Measurements from ENCODE around the gene GRM7.

The GRM7 gene

DNA sequence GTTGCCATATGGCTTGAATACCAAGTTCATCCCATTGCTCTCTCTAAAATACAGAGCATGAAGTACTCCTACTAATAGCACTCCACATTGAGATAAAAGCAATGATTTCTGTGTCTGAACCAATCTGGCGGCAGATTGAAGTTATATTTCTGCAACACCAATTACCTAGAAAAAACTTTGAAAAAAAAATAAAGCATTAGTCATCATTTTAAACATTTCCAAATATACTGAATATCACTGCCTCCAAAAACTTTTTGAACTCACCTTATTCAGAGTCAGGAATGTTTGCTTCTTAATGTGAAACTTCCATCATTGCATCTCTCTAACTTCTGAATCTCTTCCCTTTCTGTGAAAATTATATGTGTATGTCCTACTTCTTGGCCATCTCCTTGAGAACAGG, 540.5 kb downstream of the GRM7 start:
- Histone ChIP-seq H3K27ac (no peak overlapping the region), H3K4me3 (ENCODE audit: low read depth, low read length) (no peak overlapping the region), H3K27me3 (ENCODE audit: insufficient read depth, low read depth, severe bottlenecking) (no peaks in the 10 kb centered on the region), H3K36me3 (no peaks in the 10 kb centered on the region), H3K9me3 (ENCODE audit: severe bottlenecking) (no peaks in the 10 kb centered on the region)
- TF ChIP-seq, protein P1, sequence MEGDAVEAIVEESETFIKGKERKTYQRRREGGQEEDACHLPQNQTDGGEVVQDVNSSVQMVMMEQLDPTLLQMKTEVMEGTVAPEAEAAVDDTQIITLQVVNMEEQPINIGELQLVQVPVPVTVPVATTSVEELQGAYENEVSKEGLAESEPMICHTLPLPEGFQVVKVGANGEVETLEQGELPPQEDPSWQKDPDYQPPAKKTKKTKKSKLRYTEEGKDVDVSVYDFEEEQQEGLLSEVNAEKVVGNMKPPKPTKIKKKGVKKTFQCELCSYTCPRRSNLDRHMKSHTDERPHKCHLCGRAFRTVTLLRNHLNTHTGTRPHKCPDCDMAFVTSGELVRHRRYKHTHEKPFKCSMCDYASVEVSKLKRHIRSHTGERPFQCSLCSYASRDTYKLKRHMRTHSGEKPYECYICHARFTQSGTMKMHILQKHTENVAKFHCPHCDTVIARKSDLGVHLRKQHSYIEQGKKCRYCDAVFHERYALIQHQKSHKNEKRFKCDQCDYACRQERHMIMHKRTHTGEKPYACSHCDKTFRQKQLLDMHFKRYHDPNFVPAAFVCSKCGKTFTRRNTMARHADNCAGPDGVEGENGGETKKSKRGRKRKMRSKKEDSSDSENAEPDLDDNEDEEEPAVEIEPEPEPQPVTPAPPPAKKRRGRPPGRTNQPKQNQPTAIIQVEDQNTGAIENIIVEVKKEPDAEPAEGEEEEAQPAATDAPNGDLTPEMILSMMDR (IDR thresholded peaks at IDR 0.05; ENCODE audit: low read depth, low read length) = no peak
- DNase-seq = no peak

DNA sequence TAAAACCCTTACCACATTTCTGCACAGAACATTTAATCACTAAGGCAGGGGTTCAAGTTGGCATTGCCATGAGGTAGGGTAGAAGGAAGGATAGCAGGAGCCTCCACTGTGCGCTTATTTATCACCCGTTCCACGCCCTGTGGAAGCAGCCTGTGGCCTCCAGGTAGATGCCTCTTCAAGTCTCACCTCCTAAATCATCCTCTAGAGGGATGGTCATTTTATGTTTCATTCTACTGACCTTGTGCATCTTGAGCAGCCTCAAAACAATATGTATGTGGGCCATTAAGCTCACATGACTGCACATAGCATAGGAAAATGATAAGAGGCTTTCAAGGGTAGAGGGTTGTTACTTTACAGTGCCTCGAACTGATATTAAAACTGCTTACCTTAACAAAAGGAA, 546.2 kb downstream of the GRM7 start:
- TF ChIP-seq, protein P1 (IDR thresholded peaks at IDR 0.05; ENCODE audit: low read depth, low read length) = 0 out of 2 replicates have a peak, but pooled peaks have one; percentile 5
- no peaks in the 10 kb centered on the region for H3K36me3 ChIP-seq
- no peak for DNase-seq
- no peaks in the 10 kb centered on the region for H3K9me3 ChIP-seq (ENCODE audit: severe bottlenecking)
- no peak overlapping the region for H3K27ac ChIP-seq
- no peaks in the 10 kb centered on the region for H3K27me3 ChIP-seq (ENCODE audit: insufficient read depth, low read depth, severe bottlenecking)
- H3K4me3 ChIP-seq (ENCODE audit: low read depth, low read length) = no peak overlapping the region

DNA sequence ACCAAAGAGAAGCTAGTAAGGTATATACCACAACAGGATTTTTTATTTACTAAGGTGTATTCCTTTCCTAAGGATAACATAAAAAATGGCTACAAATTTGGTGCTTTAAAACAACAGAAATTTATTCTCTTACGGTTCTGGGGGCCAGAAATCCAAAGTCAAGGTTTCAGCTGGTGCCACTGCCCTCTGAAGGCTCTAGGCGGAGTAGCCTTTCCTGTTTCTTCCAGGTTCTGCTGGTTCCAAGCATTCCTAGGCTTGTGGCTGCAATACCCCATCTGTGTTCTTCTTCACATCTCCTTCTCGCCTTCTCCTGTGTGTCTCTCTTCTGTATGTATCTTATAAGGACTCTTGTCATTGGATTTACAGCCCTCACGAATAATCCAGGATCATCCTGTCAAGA, 549.9 kb downstream of the GRM7 start:
- Histone ChIP-seq H3K27ac (no peak overlapping the region), H3K9me3 (ENCODE audit: severe bottlenecking) (no peaks in the 10 kb centered on the region), H3K4me3 (ENCODE audit: low read depth, low read length) (no peak overlapping the region), H3K27me3 (ENCODE audit: insufficient read depth, low read depth, severe bottlenecking) (no peaks in the 10 kb centered on the region), H3K36me3 (no peaks in the 10 kb centered on the region)
- TF ChIP-seq, protein P1 (IDR thresholded peaks at IDR 0.05; ENCODE audit: low read depth, low read length) = peak; percentile 6; the same call in 1 of the 2 replicates
- no peak for DNase-seq

DNA sequence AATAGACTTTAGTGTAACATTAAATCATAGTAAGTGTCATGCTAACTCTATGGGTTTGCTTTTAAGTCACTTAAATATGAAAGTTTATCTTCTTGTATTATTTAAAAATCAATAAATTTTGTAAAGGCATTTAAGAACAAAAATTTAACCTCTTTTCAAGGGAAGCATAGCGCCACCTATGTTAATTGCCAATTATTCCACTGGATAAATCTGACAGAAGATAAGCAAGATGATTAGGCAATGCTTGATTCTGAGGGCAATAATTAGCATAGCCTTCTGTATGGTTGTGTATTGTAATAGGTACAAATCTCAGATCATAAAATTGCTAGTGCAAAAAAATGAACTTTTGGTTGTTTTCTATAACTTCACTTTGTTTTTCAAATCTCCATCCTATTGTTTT, 560.1 kb downstream of the GRM7 start:
- H3K36me3 ChIP-seq = no peaks in the 10 kb centered on the region
- TF ChIP-seq, protein P1 (IDR thresholded peaks at IDR 0.05; ENCODE audit: low read depth, low read length) = no peak
- no peak overlapping the region for H3K4me3 ChIP-seq (ENCODE audit: low read depth, low read length)
- H3K27me3 ChIP-seq (ENCODE audit: insufficient read depth, low read depth, severe bottlenecking) = no peaks in the 10 kb centered on the region
- DNase-seq = no peak
- no peaks in the 10 kb centered on the region for H3K9me3 ChIP-seq (ENCODE audit: severe bottlenecking)
- no peak overlapping the region for H3K27ac ChIP-seq

DNA sequence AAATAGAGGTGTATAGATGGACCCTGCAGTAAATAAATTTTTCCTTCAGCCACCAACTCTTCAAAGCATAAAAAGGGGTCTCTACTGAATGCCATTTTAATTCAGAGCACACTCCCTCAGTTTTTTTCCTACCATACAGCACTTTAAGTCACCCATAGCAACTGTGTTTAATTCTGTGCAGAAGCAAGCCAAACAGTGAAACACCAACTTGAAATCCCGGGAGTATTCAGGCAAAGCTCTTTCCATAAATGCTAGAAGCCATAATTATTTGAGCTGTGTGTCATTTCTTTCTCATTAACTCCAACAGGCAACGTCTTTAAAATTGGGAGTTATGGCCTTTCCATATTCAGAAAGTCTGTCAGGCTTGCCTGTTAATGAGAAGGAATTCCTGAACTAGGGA, 562.1 kb downstream of the GRM7 start:
- no peak for DNase-seq
- Histone ChIP-seq H3K9me3 (ENCODE audit: severe bottlenecking) (no peaks in the 10 kb centered on the region), H3K27me3 (ENCODE audit: insufficient read depth, low read depth, severe bottlenecking) (no peaks in the 10 kb centered on the region), H3K4me3 (ENCODE audit: low read depth, low read length) (no peak overlapping the region), H3K36me3 (no peaks in the 10 kb centered on the region), H3K27ac (no peak overlapping the region)
- TF ChIP-seq, protein P1 (IDR thresholded peaks at IDR 0.05; ENCODE audit: low read depth, low read length) = no peak

DNA sequence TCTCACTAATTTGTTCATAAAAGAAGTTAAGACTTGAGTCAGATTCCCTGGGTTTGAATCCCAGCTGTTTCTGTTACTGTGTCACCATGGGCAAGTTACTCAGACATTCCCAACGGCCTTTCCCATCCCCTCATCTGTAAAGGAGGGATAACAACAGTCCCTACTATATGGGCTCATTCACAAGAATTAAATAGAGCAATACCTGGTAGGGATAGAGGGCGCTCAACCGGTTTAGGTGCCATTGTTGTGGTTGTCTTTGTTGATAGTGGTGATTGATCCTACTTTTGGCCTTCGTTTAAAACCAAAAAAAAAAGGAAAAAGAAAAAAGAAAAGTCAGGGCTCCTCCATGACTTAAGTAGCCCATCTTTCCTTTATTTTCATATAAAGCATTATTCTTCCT, 563.1 kb downstream of the GRM7 start:
- Histone ChIP-seq H3K9me3 (ENCODE audit: severe bottlenecking) (no peaks in the 10 kb centered on the region), H3K27me3 (ENCODE audit: insufficient read depth, low read depth, severe bottlenecking) (no peaks in the 10 kb centered on the region), H3K36me3 (no peaks in the 10 kb centered on the region), H3K4me3 (ENCODE audit: low read depth, low read length) (no peak overlapping the region), H3K27ac (no peak overlapping the region)
- TF ChIP-seq, protein P1 (IDR thresholded peaks at IDR 0.05; ENCODE audit: low read depth, low read length) = no peak
- no peak for DNase-seq
